HepG2 (cell line): ENCODE results near the gene CMIP. TPM values are rescaled to one million over a fixed set of nuclear protein-coding genes. Genes with fewer than 3 reads are reported as not detected.

ENCODE experiments used
- ELF4 ChIP-seq: sonication (generic); formaldehyde crosslinking; IDR thresholded peaks from 2 replicates; pipeline ENCODE4 v1.5.0; 2020; ENCODE audit warnings: missing genetic modification reagents, mild to moderate bottlenecking, moderate library complexity, borderline replicate concordance
- GRHL1 ChIP-seq: sonication (generic); formaldehyde crosslinking; conservative IDR thresholded peaks from 2 replicates; pipeline ENCODE4 v1.8.0; 2022; ENCODE audit warnings: missing genetic modification reagents
- HES4 ChIP-seq: sonication (generic); formaldehyde crosslinking; IDR thresholded peaks from 2 replicates; pipeline ENCODE4 v1.9.0; 2021; ENCODE audit warnings: mild to moderate bottlenecking, missing genetic modification reagents, borderline replicate concordance
- HNRNPL ChIP-seq: fragments of 200-400 bp; formaldehyde crosslinking; IDR thresholded peaks from 2 replicates; pipeline ENCODE4 v1.6.1; 2017; ENCODE audit warnings: mild to moderate bottlenecking, low read depth, low read length
- JUND ChIP-seq: sonication (generic); formaldehyde crosslinking; IDR thresholded peaks from 2 replicates; pipeline ENCODE4 v1.8.0; 2022; ENCODE audit warnings: mild to moderate bottlenecking, missing genetic modification reagents
- KLF6 ChIP-seq: IDR thresholded peaks from 2 replicates; pipeline ENCODE4 v1.8.0; 2016; ENCODE audit warnings: missing biosample characterization, missing genetic modification reagents
- MNT ChIP-seq: fragments of 450-650 bp; IDR thresholded peaks from 2 replicates; pipeline ENCODE4 v1.6.1; 2016
- MTA3 ChIP-seq: sonication (generic); formaldehyde crosslinking; IDR thresholded peaks from 2 replicates; pipeline ENCODE4 v1.4.0; 2020; ENCODE audit warnings: missing genetic modification reagents
- PCBP1 ChIP-seq: fragments of 200-400 bp; formaldehyde crosslinking; IDR thresholded peaks from 2 replicates; pipeline ENCODE4 v1.6.1; 2017; ENCODE audit warnings: mild to moderate bottlenecking, low read depth, low read length, borderline replicate concordance
- PRPF4 ChIP-seq: fragments of 200-400 bp; formaldehyde crosslinking; IDR thresholded peaks from 2 replicates; pipeline ENCODE4 v1.6.1; 2016; ENCODE audit warnings: low read length, low read depth; ENCODE audit not compliant: poor library complexity, severe bottlenecking
- RBM22 ChIP-seq: fragments of 200-400 bp; formaldehyde crosslinking; optimal IDR thresholded peaks from 2 replicates; pipeline ENCODE3; 2017; ENCODE audit warnings: mild to moderate bottlenecking, low read length, moderate library complexity
- RFXAP ChIP-seq: sonication (generic); formaldehyde crosslinking; IDR thresholded peaks from 2 replicates; pipeline ENCODE4 v1.4.0; 2020; ENCODE audit warnings: missing genetic modification reagents, borderline replicate concordance
- SMYD3 ChIP-seq: sonication (generic); formaldehyde crosslinking; IDR thresholded peaks from 2 replicates; pipeline ENCODE4 v1.8.1; 2023; ENCODE audit warnings: mild to moderate bottlenecking, missing genetic modification reagents
- SNAPC5 ChIP-seq: sonication (generic); formaldehyde crosslinking; IDR thresholded peaks from 2 replicates; pipeline ENCODE4 v1.8.1; 2023; ENCODE audit warnings: mild to moderate bottlenecking, missing genetic modification reagents, borderline replicate concordance
- ZBTB38 ChIP-seq: sonication (generic); formaldehyde crosslinking; IDR thresholded peaks from 2 replicates; pipeline ENCODE4 v1.5.1; 2020; ENCODE audit warnings: mild to moderate bottlenecking, missing genetic modification reagents
- ZFP36L2 ChIP-seq: sonication (generic); formaldehyde crosslinking; IDR thresholded peaks from 2 replicates; pipeline ENCODE4 v1.4.0; 2020; ENCODE audit warnings: missing genetic modification reagents
- ZFX ChIP-seq: sonication (generic); formaldehyde crosslinking; IDR thresholded peaks from 2 replicates; pipeline ENCODE4 v1.4.0; 2020; ENCODE audit warnings: mild to moderate bottlenecking, low read depth, missing genetic modification reagents, moderate library complexity
- ZMAT3 ChIP-seq: sonication (generic); formaldehyde crosslinking; conservative IDR thresholded peaks from 2 replicates; pipeline ENCODE4 v1.7.0; 2021; ENCODE audit warnings: missing genetic modification reagents
- ZMAT5 ChIP-seq: sonication (generic); formaldehyde crosslinking; IDR thresholded peaks from 2 replicates; pipeline ENCODE4 v1.5.0; 2020; ENCODE audit warnings: mild to moderate bottlenecking, low read depth, missing genetic modification reagents, borderline replicate concordance
- ZNF225 ChIP-seq: sonication (generic); formaldehyde crosslinking; IDR thresholded peaks from 2 replicates; pipeline ENCODE4 v1.4.0; 2020; ENCODE audit warnings: mild to moderate bottlenecking, missing genetic modification reagents
- ZNF354B ChIP-seq: sonication (generic); formaldehyde crosslinking; IDR thresholded peaks from 2 replicates; pipeline ENCODE4 v1.8.0; 2022; ENCODE audit warnings: mild to moderate bottlenecking, missing genetic modification reagents
- ZNF431 ChIP-seq: sonication (generic); formaldehyde crosslinking; IDR thresholded peaks from 2 replicates; pipeline ENCODE4 v1.9.0; 2022; ENCODE audit warnings: missing genetic modification reagents, low read depth, mild to moderate bottlenecking, borderline replicate concordance
- ZNF670 ChIP-seq: sonication (generic); formaldehyde crosslinking; IDR thresholded peaks from 2 replicates; pipeline ENCODE4 v1.8.0; 2022; ENCODE audit warnings: mild to moderate bottlenecking, missing genetic modification reagents, borderline replicate concordance
- ZNF724P ChIP-seq: sonication (generic); formaldehyde crosslinking; IDR thresholded peaks from 2 replicates; pipeline ENCODE4 v1.8.0; 2022; ENCODE audit warnings: missing genetic modification reagents, borderline replicate concordance
- ZNF75D ChIP-seq: sonication (generic); formaldehyde crosslinking; IDR thresholded peaks from 2 replicates; pipeline ENCODE4 v1.8.1; 2023; ENCODE audit warnings: missing genetic modification reagents, mild to moderate bottlenecking, borderline replicate concordance
- ZNF784 ChIP-seq: sonication (generic); formaldehyde crosslinking; IDR thresholded peaks from 2 replicates; pipeline ENCODE4 v1.5.1; 2020; ENCODE audit warnings: missing genetic modification reagents, mild to moderate bottlenecking, borderline replicate concordance
- polyA plus RNA-seq, 8 experiments: library from polyadenylated mRNA; depleted of rRNA in 3 of 8; stranded (reverse) in 7 of 8; unstranded in 1 of 8; fragments of >200 nt; fragmentation: Illumina TruSeq in 4 of 8; extraction: Trizol in 4 of 8; gene quantifications; 2 replicates each; pipeline versions ENCODE4 v1.2.1 to v1.2.3, GENCODE V29; 2011 to 2016; ENCODE audit warnings: low read depth in 4 of 8, missing spikeins in 1 of 8, mixed read lengths in 1 of 8; ENCODE audit not compliant: insufficient read depth in 1 of 8
- total RNA-seq, 5 experiments: library from RNA; depleted of rRNA; stranded (reverse); fragments of >200 nt; fragmentation: Illumina TruSeq; extraction: Trizol; gene quantifications; 2 replicates each; pipeline ENCODE4 v1.2.3, GENCODE V29; 2016; ENCODE audit warnings: low read depth in 1 of 5

Gene CMIP
- total and polyA plus RNA-seq, 2 of the 13 experiments (the other 11 are each of a cell fraction or from before 2014, with no cell fraction given) = 10.9 to 18.1 TPM

GRCh38 chr16:81567987-81568748 is 123.6 kb downstream of the CMIP start (continued):
- TF ChIP-seq ZNF75D (CRISPR knock-in tag) (no peak), ZFP36L2 (CRISPR knock-in tag) (no peak), ZMAT5 (no peak), HES4 (CRISPR knock-in tag) (no peak), KLF6 (no peak), MTA3 (CRISPR knock-in tag) (no peak), ZNF354B (no peak), MNT (no peak), HNRNPL (peak; percentile 100), JUND (CRISPR knock-in tag) (peak; percentile 56), PCBP1 (no peak), RFXAP (CRISPR knock-in tag) (no peak), GRHL1 (CRISPR knock-in tag) (no peak), SMYD3 (no peak), ZFX (CRISPR knock-in tag) (0 out of 2 replicates have a peak, but pooled peaks have one; percentile 31), ZMAT3 (CRISPR knock-in tag) (no peak), ZNF724P (no peak), ZNF225 (CRISPR knock-in tag) (0 out of 2 replicates have a peak, but pooled peaks have one; percentile 31), ZNF670 (CRISPR knock-in tag) (no peak), PRPF4 (no peak), ELF4 (no peak), ZBTB38 (CRISPR knock-in tag) (no peak), SNAPC5 (CRISPR knock-in tag) (no peak), ZNF784 (CRISPR knock-in tag) (no peak), ZNF431 (no peak), RBM22 (no peak)
